ENCODE results near the gene ZNF688. TPM values are rescaled to one million over a fixed set of nuclear protein-coding genes. Genes with fewer than 3 reads are reported as not detected.

Gene ZNF688
- total RNA-seq, 4 donors from 2014 or later = 9.6 to 27.1 (median 12.5) TPM

GRCh38 chr16:30569746-30570635 is 1.5 kb downstream of the ZNF688 start:
- no peak for DNase-seq

GRCh38 chr16:30569281-30569680 is 2.2 kb downstream of the ZNF688 start:
- Histone ChIP-seq H3K4me3 (no peak overlapping the region), H3K4me1 (peaks cover 0 to 6% of the 10 kb centered on the region in 2 donors), H3K36me3 (no peaks in the 10 kb centered on the region), H3K27me3 (no peaks in the 10 kb centered on the region), H3K27ac (no peak overlapping the region), H3K9me3 (no peaks in the 10 kb centered on the region)
- intact Hi-C loops (cut with DNase I; ENCODE audit: low total_unique reads) = no loop called here
- TF ChIP-seq CTCF (IDR thresholded peaks at IDR 0.05) (no peak), POLR2A (IDR thresholded peaks at IDR 0.05) (no peak)
- DNase-seq = no peak

More at GRCh38 chr16:30569746-30570635, 1.5 kb downstream of the ZNF688 start:
- Histone ChIP-seq H3K27me3 (no peaks in the 10 kb centered on the region), H3K27ac (peak overlapping the region; percentile 96 to 99), H3K36me3 (no peaks in the 10 kb centered on the region), H3K4me3 (peak overlapping the region in 1 of 2 donors; percentile 91), H3K4me1 (peaks cover 0 to 6% of the 10 kb centered on the region in 2 donors), H3K9me3 (no peaks in the 10 kb centered on the region)
- intact Hi-C loops (cut with DNase I; ENCODE audit: low total_unique reads) = no loop called here
- no peak for TF ChIP-seq CTCF (IDR thresholded peaks at IDR 0.05)
- TF ChIP-seq POLR2A (IDR thresholded peaks at IDR 0.05) = no peak

DNA sequence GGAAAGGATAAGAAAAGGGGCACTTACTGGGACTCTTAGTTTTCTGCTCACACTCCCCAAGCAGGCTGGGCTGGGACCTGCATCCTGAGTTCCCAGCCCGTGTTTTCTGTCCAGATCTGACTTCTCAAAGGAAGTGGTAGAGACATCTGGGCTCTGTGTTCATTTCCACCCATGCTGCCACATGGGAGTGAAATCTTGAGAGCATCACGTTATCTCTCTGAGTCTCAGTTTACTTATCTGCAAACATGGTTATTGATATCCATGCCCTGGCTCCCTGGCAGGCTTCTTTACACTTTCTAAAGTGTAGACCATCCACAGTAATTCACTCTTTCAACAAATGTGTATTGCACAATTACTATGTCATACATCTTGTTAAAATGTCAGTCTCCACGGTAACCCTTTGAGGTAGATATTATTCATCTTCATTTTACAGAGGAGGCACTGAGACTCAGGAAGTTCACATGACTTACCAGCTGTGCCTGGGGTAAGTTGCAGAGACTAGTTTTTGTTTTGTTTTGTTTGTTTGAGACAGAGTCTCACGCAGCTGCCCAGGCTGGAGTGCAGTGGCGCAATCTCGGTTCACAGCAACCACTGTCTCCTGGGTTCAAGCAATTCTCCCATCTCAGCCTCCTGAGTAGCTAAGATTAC is 3.4 kb downstream of the ZNF688 start:
- intact Hi-C loops (cut with DNase I; ENCODE audit: low total_unique reads) = no loop called here

GRCh38 chr16:30567160-30567990 is 4.1 kb downstream of the ZNF688 start:
- Histone ChIP-seq H3K4me3 (no peak overlapping the region), H3K36me3 (no peaks in the 10 kb centered on the region), H3K9me3 (no peaks in the 10 kb centered on the region), H3K27ac (no peak overlapping the region), H3K4me1 (peaks cover 0 to 3% of the 10 kb centered on the region in 2 donors), H3K27me3 (no peaks in the 10 kb centered on the region)
- no peak for TF ChIP-seq CTCF (IDR thresholded peaks at IDR 0.05)
- TF ChIP-seq POLR2A (IDR thresholded peaks at IDR 0.05) = no peak
- intact Hi-C loops (cut with DNase I; ENCODE audit: low total_unique reads) = no loop called here
- no peak for DNase-seq

More for the DNA sequence above, 3.4 kb downstream of the ZNF688 start:
- Histone ChIP-seq H3K4me1 (peaks cover 0 to 6% of the 10 kb centered on the region in 2 donors), H3K4me3 (no peak overlapping the region), H3K27ac (no peak overlapping the region), H3K9me3 (no peaks in the 10 kb centered on the region), H3K27me3 (no peaks in the 10 kb centered on the region), H3K36me3 (no peaks in the 10 kb centered on the region)
- DNase-seq = no peak
- TF ChIP-seq POLR2A (IDR thresholded peaks at IDR 0.05) (no peak), CTCF (IDR thresholded peaks at IDR 0.05) (no peak)

Measured in uterus (tissue), 4 donors.